Measurements from ENCODE around the gene UBR1.
"Not testable (repeated sequence)": the region's sequence is repeated elsewhere in the genome, so short reads cannot be mapped to it uniquely, and the experiment has no call there.

Gene UBR1

DNA sequence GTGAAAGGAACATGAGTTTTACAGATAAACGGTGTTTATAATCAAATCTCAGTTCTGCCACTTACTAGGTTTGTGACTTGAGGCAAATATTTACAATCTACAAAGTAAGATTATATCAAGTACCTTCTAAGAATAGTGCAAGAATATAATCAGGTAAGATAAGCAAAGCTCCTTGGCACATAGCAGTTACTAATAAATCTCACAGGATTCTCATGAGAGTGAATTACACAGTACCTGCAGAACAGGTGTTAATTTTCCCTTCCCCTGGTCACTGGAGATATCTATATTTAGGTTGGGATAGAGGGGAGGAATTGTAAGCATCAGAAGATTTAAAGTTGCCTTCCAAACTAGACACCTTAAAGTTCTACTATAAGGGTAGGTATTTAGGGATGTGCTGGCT lies 53.0 kb downstream of the UBR1 start:
- TF ChIP-seq, protein P1, sequence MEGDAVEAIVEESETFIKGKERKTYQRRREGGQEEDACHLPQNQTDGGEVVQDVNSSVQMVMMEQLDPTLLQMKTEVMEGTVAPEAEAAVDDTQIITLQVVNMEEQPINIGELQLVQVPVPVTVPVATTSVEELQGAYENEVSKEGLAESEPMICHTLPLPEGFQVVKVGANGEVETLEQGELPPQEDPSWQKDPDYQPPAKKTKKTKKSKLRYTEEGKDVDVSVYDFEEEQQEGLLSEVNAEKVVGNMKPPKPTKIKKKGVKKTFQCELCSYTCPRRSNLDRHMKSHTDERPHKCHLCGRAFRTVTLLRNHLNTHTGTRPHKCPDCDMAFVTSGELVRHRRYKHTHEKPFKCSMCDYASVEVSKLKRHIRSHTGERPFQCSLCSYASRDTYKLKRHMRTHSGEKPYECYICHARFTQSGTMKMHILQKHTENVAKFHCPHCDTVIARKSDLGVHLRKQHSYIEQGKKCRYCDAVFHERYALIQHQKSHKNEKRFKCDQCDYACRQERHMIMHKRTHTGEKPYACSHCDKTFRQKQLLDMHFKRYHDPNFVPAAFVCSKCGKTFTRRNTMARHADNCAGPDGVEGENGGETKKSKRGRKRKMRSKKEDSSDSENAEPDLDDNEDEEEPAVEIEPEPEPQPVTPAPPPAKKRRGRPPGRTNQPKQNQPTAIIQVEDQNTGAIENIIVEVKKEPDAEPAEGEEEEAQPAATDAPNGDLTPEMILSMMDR (IDR thresholded peaks at IDR 0.05; ENCODE audit: low read depth, low read length, missing control alignments): no peak
- no peak overlapping the region for H3K4me3 ChIP-seq (ENCODE audit: low read depth, low read length)
- in situ Hi-C loops (cut with HindIII; ENCODE audit: low sequenced_read_pairs): no loop called here
- no peak for DNase-seq (ENCODE audit: low read depth)

DNA sequence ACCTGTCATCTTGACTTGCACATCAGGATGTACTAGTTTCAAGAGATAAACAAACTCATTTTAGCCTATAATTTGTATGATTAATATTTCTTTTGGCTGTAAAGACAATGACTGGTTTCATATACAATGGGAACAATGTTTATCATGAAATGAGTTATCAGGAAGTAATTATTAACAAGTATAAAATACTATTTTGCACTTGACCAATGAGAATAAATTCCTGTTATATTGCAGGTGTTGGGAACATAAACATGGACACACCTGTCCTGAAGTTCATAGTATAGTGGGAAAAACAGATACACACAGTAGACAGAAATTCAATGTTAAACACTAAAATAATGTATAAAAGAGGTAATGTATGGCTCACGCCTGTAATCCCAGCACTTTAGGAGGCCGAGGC lies 56.9 kb downstream of the UBR1 start:
- in situ Hi-C loops (cut with HindIII; ENCODE audit: low sequenced_read_pairs): no loop called here
- DNase-seq (ENCODE audit: low read depth): no peak
- TF ChIP-seq, protein P1 (IDR thresholded peaks at IDR 0.05; ENCODE audit: low read depth, low read length, missing control alignments): no peak
- no peak overlapping the region for H3K4me3 ChIP-seq (ENCODE audit: low read depth, low read length)

DNA sequence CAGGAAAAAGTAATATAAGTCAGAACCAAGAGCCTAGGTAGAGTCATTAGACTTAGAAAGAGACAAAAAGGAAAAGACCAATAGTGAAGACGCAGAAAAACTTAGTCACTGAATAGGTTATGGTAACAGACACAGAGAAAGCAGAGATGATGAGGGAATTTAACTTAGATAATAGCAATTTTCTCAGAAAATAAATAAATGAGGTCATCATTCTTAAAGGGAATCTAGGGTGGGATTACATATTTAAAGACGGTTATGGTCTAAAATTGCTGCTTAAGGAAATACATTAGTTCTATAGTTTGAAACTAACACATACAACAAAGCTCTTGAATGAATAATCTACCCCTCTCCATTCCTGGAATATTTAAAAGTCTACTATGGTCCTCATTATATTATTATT lies 59.4 kb downstream of the UBR1 start:
- TF ChIP-seq, protein P1 (IDR thresholded peaks at IDR 0.05; ENCODE audit: low read depth, low read length, missing control alignments): no peak
- no peak for DNase-seq (ENCODE audit: low read depth)
- in situ Hi-C loops (cut with HindIII; ENCODE audit: low sequenced_read_pairs): no loop called here
- H3K4me3 ChIP-seq (ENCODE audit: low read depth, low read length): no peak overlapping the region

DNA sequence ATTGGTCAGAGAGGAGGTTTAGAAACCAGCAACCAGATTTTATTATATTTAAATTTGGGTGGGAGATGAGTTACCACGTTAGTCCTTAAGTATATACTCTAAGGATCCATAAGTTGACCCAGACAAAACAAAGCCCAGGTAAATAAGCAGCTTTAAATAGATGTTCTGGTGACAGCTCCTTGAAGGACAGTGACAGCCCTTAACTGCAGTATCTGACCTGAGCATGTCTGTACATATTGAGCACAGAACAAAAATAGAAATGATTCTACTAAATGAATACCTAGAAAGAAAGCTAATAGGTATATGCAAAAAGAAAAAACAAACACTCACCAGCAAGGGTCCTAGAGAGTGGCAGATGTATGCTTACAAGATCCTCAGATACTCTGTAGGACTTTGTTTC lies 63.0 kb downstream of the UBR1 start:
- TF ChIP-seq, protein P1 (IDR thresholded peaks at IDR 0.05; ENCODE audit: low read depth, low read length, missing control alignments): no peak
- DNase-seq (ENCODE audit: low read depth): no peak
- in situ Hi-C loops (cut with HindIII; ENCODE audit: low sequenced_read_pairs): no loop called here
- no peak overlapping the region for H3K4me3 ChIP-seq (ENCODE audit: low read depth, low read length)

DNA sequence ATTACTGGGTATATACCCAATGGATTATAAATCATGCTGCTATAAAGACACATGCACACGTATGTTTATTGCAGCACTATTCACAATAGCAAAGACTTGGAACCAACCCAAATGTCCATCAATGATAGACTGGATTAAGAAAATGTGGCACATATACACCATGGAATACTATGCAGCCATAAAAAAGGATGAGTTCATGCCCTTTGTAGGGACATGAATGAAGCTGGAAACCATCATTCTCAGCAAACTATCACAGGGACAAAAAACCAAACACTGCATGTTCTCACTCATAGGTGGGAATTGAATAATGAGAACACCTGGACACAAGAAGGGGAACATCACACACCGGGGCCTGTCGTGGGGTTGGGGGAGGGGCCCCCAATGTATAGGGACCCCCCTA lies 64.8 kb downstream of the UBR1 start:
- DNase-seq (ENCODE audit: low read depth); H3K4me3 ChIP-seq (ENCODE audit: low read depth, low read length); in situ Hi-C loops (cut with HindIII; ENCODE audit: low sequenced_read_pairs): not testable (repeated sequence)

DNA sequence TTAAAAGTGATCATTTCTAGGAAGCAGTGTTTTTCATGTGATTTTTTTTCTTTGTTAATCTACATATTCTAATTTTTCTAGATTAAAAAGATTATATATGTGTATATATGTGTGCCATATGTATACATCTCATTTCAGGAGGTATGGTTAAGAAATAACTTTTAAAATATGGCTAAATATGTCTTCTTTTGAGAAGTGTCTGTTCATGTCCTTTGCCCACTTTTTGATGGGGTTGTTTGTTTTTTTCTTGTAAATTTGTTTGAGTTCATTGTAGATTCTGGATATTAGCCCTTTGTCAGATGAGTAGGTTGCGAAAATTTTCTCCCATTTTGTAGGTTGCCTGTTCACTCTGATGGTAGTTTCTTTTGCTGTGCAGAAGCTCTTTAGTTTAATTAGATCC lies 70.6 kb downstream of the UBR1 start:
- H3K4me3 ChIP-seq (ENCODE audit: low read depth, low read length); in situ Hi-C loops (cut with HindIII; ENCODE audit: low sequenced_read_pairs); DNase-seq (ENCODE audit: low read depth): not testable (repeated sequence)

DNA sequence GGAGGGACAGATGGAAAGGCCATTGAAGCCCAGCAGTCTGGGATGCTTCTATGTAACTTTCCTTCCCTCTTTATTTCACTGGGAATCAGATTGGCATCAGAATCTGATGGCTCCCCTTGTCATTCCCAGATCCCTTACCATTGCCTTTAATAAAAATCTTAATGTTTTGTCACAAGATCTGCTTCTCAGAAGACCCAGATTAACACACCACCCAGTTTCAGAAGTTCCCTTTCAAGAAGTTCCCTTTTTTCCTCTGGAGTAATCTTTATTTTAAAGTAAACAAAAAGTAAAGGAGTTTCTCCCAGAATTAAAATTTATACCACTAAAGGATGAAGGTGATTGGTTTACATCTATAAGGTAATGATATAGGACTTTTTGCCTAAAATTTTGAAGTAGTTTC lies 76.4 kb downstream of the UBR1 start:
- H3K4me3 ChIP-seq (ENCODE audit: low read depth, low read length): no peak overlapping the region
- in situ Hi-C loops (cut with HindIII; ENCODE audit: low sequenced_read_pairs): no loop called here
- DNase-seq (ENCODE audit: low read depth): no peak
- TF ChIP-seq, protein P1 (IDR thresholded peaks at IDR 0.05; ENCODE audit: low read depth, low read length, missing control alignments): no peak

DNA sequence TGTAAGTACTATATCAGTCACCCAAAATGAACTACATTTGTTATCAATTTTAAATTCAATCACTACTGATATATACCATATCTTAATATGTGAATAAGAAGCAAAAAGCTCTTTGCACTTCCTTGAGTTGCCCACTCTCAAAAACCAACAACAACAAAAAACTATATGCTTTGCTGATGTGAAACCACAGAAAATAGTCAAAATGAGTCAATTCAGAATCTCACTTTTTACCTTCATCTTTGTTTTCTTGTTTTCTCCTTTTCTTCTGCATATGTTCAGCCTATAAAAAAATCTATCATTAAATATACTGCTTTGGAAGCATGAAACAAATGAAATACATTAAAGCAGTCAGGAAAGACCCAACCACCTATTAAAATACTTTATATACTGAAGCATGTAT lies 80.7 kb downstream of the UBR1 start:
- in situ Hi-C loops (cut with HindIII; ENCODE audit: low sequenced_read_pairs): no loop called here
- TF ChIP-seq, protein P1 (IDR thresholded peaks at IDR 0.05; ENCODE audit: low read depth, low read length, missing control alignments): no peak
- no peak overlapping the region for H3K4me3 ChIP-seq (ENCODE audit: low read depth, low read length)
- DNase-seq (ENCODE audit: low read depth): no peak

DNA sequence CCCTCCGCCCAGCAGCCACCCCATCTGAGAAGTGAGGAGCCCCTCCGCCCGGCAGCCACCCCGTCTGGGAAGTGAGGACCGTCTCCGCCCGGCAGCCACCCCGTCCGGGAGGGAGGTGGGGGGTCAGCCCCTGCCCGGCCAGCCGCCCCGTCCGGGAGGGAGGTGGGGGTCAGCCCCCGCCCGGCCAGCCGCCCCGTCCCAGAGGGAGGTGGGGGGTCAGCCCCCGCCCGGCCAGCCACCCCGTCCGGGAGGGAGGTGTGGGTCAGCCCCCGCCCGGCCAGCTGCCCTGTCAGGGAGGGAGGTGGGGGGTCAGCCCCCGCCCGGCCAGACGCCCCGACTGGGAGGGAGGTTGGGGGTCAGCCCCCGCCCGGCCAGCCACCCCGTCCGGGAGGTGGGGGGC lies 91.2 kb downstream of the UBR1 start:
- in situ Hi-C loops (cut with HindIII; ENCODE audit: low sequenced_read_pairs); DNase-seq (ENCODE audit: low read depth); H3K4me3 ChIP-seq (ENCODE audit: low read depth, low read length): not testable (repeated sequence)
